Endothelial cell of umbilical vein (primary cell): ENCODE data around the gene CELSR1. TPM values are rescaled to one million over a fixed set of nuclear protein-coding genes. Genes with fewer than 3 reads are reported as not detected.

Experiments used
- BruUV-seq: library from RNA; stranded (reverse); fragments of 400-500 nt; replicated peaks from 2 replicates; lab custom pipeline; 2021; lab: Mats Ljungman, UMichigan
- CTCF ChIA-PET: fragments of 300-600, 350-600 bp; sonication (Branson Sonifier 250); formaldehyde crosslinking; loops from one replicate; lab custom pipeline; 2021; ENCODE audit warnings: antibody characterized with exemption, inconsistent platforms; lab: Charles Lee
- POLR2A ChIA-PET: fragments of 300-600, 350-600 bp; sonication (Branson Sonifier 250); formaldehyde crosslinking; loops from one replicate; lab custom pipeline; 2021; ENCODE audit warnings: antibody characterized with exemption, inconsistent platforms; lab: Charles Lee
- DNase-seq: peaks from one replicate; pipeline ENCODE4 v3.0.0-alpha.2; 2011; ENCODE audit warnings: low read depth, low spot score
- FAIRE-seq: peaks from 2 replicates; lab custom pipeline; 2011; peaks lifted over from hg19 to GRCh38; lab: Jason Lieb, UNC
- H2AFZ ChIP-seq: 2 replicates; pipeline ENCODE4 v1.6.0; 2012; ENCODE audit warnings: low read depth, low read length, control low read depth, inconsistent platforms
- H3K27ac ChIP-seq: 2 replicates; pipeline ENCODE4 v1.5.1; 2011; ENCODE audit warnings: low read depth, mild to moderate bottlenecking, control low read depth, low read length, moderate library complexity; ENCODE audit not compliant: insufficient read depth
- H3K27me3 ChIP-seq, 2 experiments: 2 replicates each; pipeline versions ENCODE4 v1.6.0 to v1.6.1; 2011; ENCODE audit warnings: low read length in 2 of 2, mixed read lengths in 1 of 2; ENCODE audit not compliant: control insufficient read depth in 2 of 2, insufficient read depth in 2 of 2
- H3K36me3 ChIP-seq, 2 experiments: 2 replicates in 1 of 2; 3 replicates in 1 of 2; pipeline ENCODE4 v1.5.1; 2011; ENCODE audit warnings: low read length in 2 of 2, mild to moderate bottlenecking in 1 of 2, moderate library complexity in 1 of 2; ENCODE audit not compliant: control insufficient read depth in 2 of 2, insufficient read depth in 2 of 2; ENCODE audit errors: extremely low read depth in 1 of 2
- H3K4me1 ChIP-seq: 3 replicates; pipeline ENCODE4 v1.5.1; 2011; ENCODE audit warnings: mild to moderate bottlenecking, low read length; ENCODE audit not compliant: control insufficient read depth, insufficient read depth; ENCODE audit errors: extremely low read depth
- H3K4me2 ChIP-seq: 2 replicates; pipeline ENCODE4 v1.6.1; 2011; ENCODE audit warnings: low read length, control low read depth, mixed read lengths; ENCODE audit not compliant: insufficient read depth
- H3K4me3 ChIP-seq, 3 experiments: fragments of 200-600 bp in 1 of 3; sonication (generic), shearing (Covaris generic) in 1 of 3; replicated peaks in 1 of 3; 2 replicates each; pipeline ENCODE4 v1.5.1; 2011 to 2016; ENCODE audit warnings: control low read depth in 3 of 3, low read length in 3 of 3, mild to moderate bottlenecking in 2 of 3, inconsistent platforms in 1 of 3, low read depth in 1 of 3, moderate library complexity in 1 of 3; ENCODE audit not compliant: insufficient read depth in 1 of 3
- H3K79me2 ChIP-seq: 2 replicates; pipeline ENCODE4 v1.6.0; 2012; ENCODE audit warnings: low read length, inconsistent platforms; ENCODE audit not compliant: control insufficient read depth, insufficient read depth
- H3K9ac ChIP-seq: replicated peaks from 2 replicates; pipeline ENCODE3; 2011; ENCODE audit warnings: low read length, control low read depth; ENCODE audit not compliant: insufficient read depth; ENCODE audit errors: extremely low read depth
- H3K9me1 ChIP-seq: replicated peaks from 3 replicates; pipeline ENCODE4 v1.6.0; 2011; ENCODE audit warnings: mild to moderate bottlenecking, low read length; ENCODE audit not compliant: control insufficient read depth, insufficient read depth; ENCODE audit errors: extremely low read depth
- H3K9me3 ChIP-seq: replicated peaks from 2 replicates; pipeline ENCODE4 v1.5.1; 2012; ENCODE audit warnings: low read length, inconsistent platforms; ENCODE audit not compliant: control insufficient read depth, insufficient read depth
- H4K20me1 ChIP-seq: replicated peaks from 2 replicates; pipeline ENCODE3; 2011; ENCODE audit warnings: mild to moderate bottlenecking, low read length; ENCODE audit not compliant: control insufficient read depth, insufficient read depth; ENCODE audit errors: extremely low read depth
- EZH2 ChIP-seq: IDR thresholded peaks from 2 replicates; pipeline ENCODE4 v1.6.1; 2012; ENCODE audit warnings: borderline replicate concordance, low read depth, mild to moderate bottlenecking, moderate library complexity, low read length, inconsistent platforms; ENCODE audit not compliant: severe bottlenecking
- FOS ChIP-seq: IDR thresholded peaks from 2 replicates; pipeline ENCODE4 v1.6.1; 2011; ENCODE audit warnings: mild to moderate bottlenecking, low read length, moderate library complexity, borderline replicate concordance; ENCODE audit not compliant: insufficient read depth
- GATA2 ChIP-seq: IDR thresholded peaks from 2 replicates; pipeline ENCODE4 v1.7.0; 2011; ENCODE audit warnings: low read depth, mild to moderate bottlenecking, moderate library complexity, mixed read lengths, low read length; ENCODE audit not compliant: insufficient read length, insufficient read depth
- JUN ChIP-seq: IDR thresholded peaks from 2 replicates; pipeline ENCODE4 v1.6.1; 2011; ENCODE audit warnings: borderline replicate concordance, low read depth; ENCODE audit not compliant: insufficient read length, insufficient read depth
- MAX ChIP-seq: IDR thresholded peaks from 2 replicates; pipeline ENCODE4 v1.6.1; 2011; ENCODE audit not compliant: insufficient read depth, insufficient read length
- MYC ChIP-seq: IDR thresholded peaks from one replicate; pipeline ENCODE4 v1.6.1; 2011; ENCODE audit warnings: mild to moderate bottlenecking, low read depth, low read length
- POLR2A ChIP-seq: IDR thresholded peaks from 2 replicates; pipeline ENCODE4 v1.6.1; 2012; ENCODE audit warnings: low read depth, mild to moderate bottlenecking, control low read depth, low read length
- POLR2AphosphoS5 ChIP-seq: IDR thresholded peaks from 2 replicates; pipeline ENCODE4 v1.6.1; 2012; ENCODE audit warnings: low read depth, mild to moderate bottlenecking, control low read depth, low read length, moderate library complexity; ENCODE audit not compliant: insufficient read depth
- dilution Hi-C: fragments of 300-500 bp; cut with MboI; formaldehyde crosslinking; loops from one replicate; pipeline ENCODE4 v1.15.0; 2019; ENCODE audit warnings: low sequenced_read_pairs; ENCODE audit not compliant: extremely low pct_ligation_motif_present
- intact Hi-C: fragments of 100-400 bp; cut with micrococcal nuclease; formaldehyde crosslinking; loops from one replicate; pipeline ENCODE4 v1.10.0; 2022
- polyA plus RNA-seq, 4 experiments: library from polyadenylated mRNA; depleted of rRNA in 3 of 4; stranded (reverse) in 3 of 4; unstranded in 1 of 4; fragments of >200 nt; gene quantifications; 2 replicates each; pipeline versions ENCODE4 v1.2.1 to v1.2.3, GENCODE V29; 2011 to 2012; ENCODE audit warnings: missing spikeins in 1 of 4
- total RNA-seq: library from RNA; stranded (reverse); gene quantifications from 2 replicates; pipeline ENCODE4 v1.2.3, GENCODE V29; 2021
- TF ChIP-seq, protein P1 (sequence below), 2 donors: IDR thresholded peaks; 1 replicate in 1 of 2; 2 replicates in 1 of 2; pipeline ENCODE4 v1.5.1; 2011; ENCODE audit warnings: low read length in 2 of 2, mild to moderate bottlenecking in 2 of 2, moderate library complexity in 2 of 2, control low read depth in 1 of 2, inconsistent platforms in 1 of 2, low read depth in 1 of 2; ENCODE audit not compliant: insufficient read depth in 1 of 2; ENCODE audit errors: extremely low read depth in 1 of 2

CELSR1 gene
- total and polyA plus RNA-seq, 2 donors (not counting 3 experiments of a cell fraction or from before 2014, with no cell fraction given) = 3.7 to 5.4 TPM

GRCh38 chr22:46357711-46358520 lies 179.5 kb downstream of the CELSR1 start:
- BruUV-seq = no TSS peak
- H3K79me2 ChIP-seq = no peaks in the 10 kb centered on the region
- H3K27ac ChIP-seq = no peak overlapping the region

More at GRCh38 chr22:46357711-46358520, 179.5 kb downstream of the CELSR1 start:
- no peaks in the 10 kb centered on the region for H4K20me1 ChIP-seq
- no peak overlapping the region for H3K4me2 ChIP-seq
- TF ChIP-seq GATA2 = no peak
- TF ChIP-seq MAX = no peak
- TF ChIP-seq, protein P1, sequence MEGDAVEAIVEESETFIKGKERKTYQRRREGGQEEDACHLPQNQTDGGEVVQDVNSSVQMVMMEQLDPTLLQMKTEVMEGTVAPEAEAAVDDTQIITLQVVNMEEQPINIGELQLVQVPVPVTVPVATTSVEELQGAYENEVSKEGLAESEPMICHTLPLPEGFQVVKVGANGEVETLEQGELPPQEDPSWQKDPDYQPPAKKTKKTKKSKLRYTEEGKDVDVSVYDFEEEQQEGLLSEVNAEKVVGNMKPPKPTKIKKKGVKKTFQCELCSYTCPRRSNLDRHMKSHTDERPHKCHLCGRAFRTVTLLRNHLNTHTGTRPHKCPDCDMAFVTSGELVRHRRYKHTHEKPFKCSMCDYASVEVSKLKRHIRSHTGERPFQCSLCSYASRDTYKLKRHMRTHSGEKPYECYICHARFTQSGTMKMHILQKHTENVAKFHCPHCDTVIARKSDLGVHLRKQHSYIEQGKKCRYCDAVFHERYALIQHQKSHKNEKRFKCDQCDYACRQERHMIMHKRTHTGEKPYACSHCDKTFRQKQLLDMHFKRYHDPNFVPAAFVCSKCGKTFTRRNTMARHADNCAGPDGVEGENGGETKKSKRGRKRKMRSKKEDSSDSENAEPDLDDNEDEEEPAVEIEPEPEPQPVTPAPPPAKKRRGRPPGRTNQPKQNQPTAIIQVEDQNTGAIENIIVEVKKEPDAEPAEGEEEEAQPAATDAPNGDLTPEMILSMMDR (IDR thresholded peaks at IDR 0.05; ENCODE audit: extremely low read depth in 1 of 2, insufficient read depth in 1 of 2, low read depth in 1 of 2, low read length in 2 of 2) = no peak
- TF ChIP-seq POLR2AphosphoS5 = no peak
- no peak for TF ChIP-seq EZH2
- no peak for TF ChIP-seq JUN
- TF ChIP-seq MYC = no peak
- no peak for TF ChIP-seq POLR2A
- no peak for TF ChIP-seq FOS
- H3K4me1 ChIP-seq = no peaks in the 10 kb centered on the region
- H3K9me1 ChIP-seq = no peaks in the 10 kb centered on the region
- POLR2A ChIA-PET = interaction anchor here (1.1 kb wide), 1 partner anchor 10 kb away, joined by 3 read pairs; no protein-coding TSS in a partner anchor
- H3K9me3 ChIP-seq = no peaks in the 10 kb centered on the region
- H3K4me3 ChIP-seq = no peak overlapping the region
- FAIRE-seq = no peak
- peaks cover 7 to 16% of the 10 kb centered on the region in 2 experiments for H3K36me3 ChIP-seq
- intact Hi-C loops = no loop called here
- H3K27me3 ChIP-seq = no peaks in the 10 kb centered on the region
- no peak overlapping the region for H3K9ac ChIP-seq
- dilution Hi-C loops = no loop called here
- H2AFZ ChIP-seq = no peak overlapping the region
- CTCF ChIA-PET = interaction anchor here (1.2 to 6.0 kb wide), 2 partner anchors 10 to 184 kb away, joined by 3 to 43 read pairs; no protein-coding TSS in a partner anchor
- DNase-seq = no peak
